Gastroesophageal sphincter (tissue), 4 donors: ENCODE measurements around the gene TRAPPC14. TPM values are rescaled to one million over a fixed set of nuclear protein-coding genes. Genes with fewer than 3 reads are reported as not detected.

Experiments
- ATAC-seq: fragments of 150-250 bp; one replicate; pipeline ENCODE4 v1.9.1; 2016; ENCODE audit warnings: mild to moderate bottlenecking, moderate library complexity
- H3K27ac ChIP-seq, 4 donors: fragments of 200-600 bp; sonication (generic) in 3 of 4; 1 replicate in 3 of 4; 2 replicates in 1 of 4; pipeline ENCODE4 v1.5.1; 2016 to 2019
- H3K27me3 ChIP-seq: fragments of 200-600 bp; sonication (generic); one replicate; pipeline ENCODE4 v1.5.1; 2019
- H3K36me3 ChIP-seq, 2 donors: fragments of 200-600 bp; sonication (generic); one replicate each; pipeline ENCODE4 v1.5.1; 2019; ENCODE audit warnings: control low read depth in 1 of 2
- H3K4me1 ChIP-seq, 3 donors: fragments of 200-600 bp; sonication (generic); 1 replicate in 2 of 3; 2 replicates in 1 of 3; pipeline ENCODE4 v1.5.1; 2016 to 2019; ENCODE audit warnings: control low read depth in 2 of 3
- H3K4me3 ChIP-seq, 2 donors: fragments of 200-600 bp; sonication (generic); one replicate each; pipeline ENCODE4 v1.5.1; 2019; ENCODE audit warnings: mild to moderate bottlenecking in 1 of 2, moderate library complexity in 1 of 2
- H3K9me3 ChIP-seq, 3 donors: fragments of 200-600 bp; sonication (generic); one replicate each; pipeline ENCODE4 v1.5.1; 2017 to 2019; ENCODE audit warnings: control low read depth in 2 of 3
- EP300 ChIP-seq: sonication (generic); formaldehyde crosslinking; IDR thresholded peaks from one replicate; pipeline ENCODE4 v1.6.1; 2017; ENCODE audit warnings: antibody characterized with exemption, mild to moderate bottlenecking
- POLR2A ChIP-seq, 2 donors: fragments of 450-650 bp; IDR thresholded peaks; one replicate each; pipeline ENCODE4 v1.6.1; 2017; ENCODE audit warnings: antibody characterized with exemption in 2 of 2, mild to moderate bottlenecking in 2 of 2, moderate library complexity in 1 of 2
- POLR2AphosphoS5 ChIP-seq: sonication (generic); formaldehyde crosslinking; IDR thresholded peaks from one replicate; pipeline ENCODE4 v1.6.1; 2017; ENCODE audit warnings: antibody characterized with exemption
- WGBS, 2 donors: methylation state at CpG; one replicate each; pipeline ENCODE4 v1.1.5; 2018; ENCODE audit warnings: low coverage in 1 of 2; 5-methylcytosine and 5-hydroxymethylcytosine counted together
- total RNA-seq, 4 donors: library from RNA; depleted of rRNA; stranded (reverse); fragments of >200 nt; gene quantifications; one replicate each; pipeline ENCODE4 v1.1.0, GENCODE V29; 2016
- TF ChIP-seq, protein P1 (sequence below), 4 experiments: fragments of 200-600 bp in 2 of 4; fragments of 450-650 bp in 2 of 4; sonication (generic) in 1 of 4; IDR thresholded peaks; one replicate each; pipeline ENCODE4 v1.5.1; 2017 to 2019; ENCODE audit warnings: antibody characterized with exemption in 4 of 4, mild to moderate bottlenecking in 2 of 4, moderate library complexity in 2 of 4

Gene TRAPPC14
- total RNA-seq, 4 donors from 2014 or later: 3.0 to 7.8 (median 7.3) TPM

DNA sequence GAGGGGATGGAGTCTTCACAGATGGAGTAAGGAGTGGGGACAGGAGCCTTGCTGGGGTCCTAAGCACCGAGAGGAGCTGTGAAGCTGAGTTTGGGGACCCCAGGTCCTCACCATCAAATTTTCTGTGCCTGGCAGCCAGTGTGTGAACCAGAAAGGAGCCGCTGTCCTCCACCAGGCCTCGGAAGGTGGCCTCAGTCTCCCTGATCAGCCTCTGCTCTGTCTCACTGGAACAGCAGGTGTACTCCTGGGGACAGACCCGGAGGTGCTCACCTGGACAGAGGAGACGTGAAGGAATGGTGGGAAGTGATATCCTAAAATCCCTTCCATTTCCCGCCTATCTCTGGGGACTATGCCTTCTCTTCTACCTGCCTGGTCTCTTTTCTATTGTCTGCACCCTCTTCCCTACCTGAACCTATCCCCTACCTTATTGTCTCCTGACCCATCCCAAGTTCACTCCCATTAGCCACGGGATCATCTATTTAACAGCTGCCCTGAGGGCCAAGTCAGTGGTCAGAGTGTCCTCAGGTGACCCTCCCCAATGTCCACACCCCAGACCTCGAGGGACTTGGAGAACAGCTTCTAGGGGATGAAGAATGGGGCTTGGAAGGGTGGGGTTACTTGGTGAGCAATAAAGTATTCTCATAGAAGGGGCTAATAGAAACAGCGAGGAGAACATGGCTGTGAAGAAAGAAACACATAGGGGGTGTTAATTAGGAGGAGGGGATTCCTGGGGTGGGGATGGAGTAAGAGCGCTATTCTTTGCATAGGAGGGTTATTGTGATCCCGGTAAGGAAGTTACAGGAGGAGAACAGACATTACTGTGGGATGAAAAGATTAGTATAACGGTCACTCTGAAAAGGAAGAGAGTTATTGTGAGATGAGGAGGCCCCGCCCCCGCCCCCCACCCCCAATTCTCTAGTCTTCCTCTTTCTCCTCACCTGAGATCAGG, 17.8 kb upstream of the TRAPPC14 start:
- H3K4me3 ChIP-seq: peak overlapping the region; percentile 12 to 48
- peak overlapping the region in 3 of 4 donors; percentile 48 to 69 (median 63) for H3K27ac ChIP-seq
- WGBS, 2 donors: 38 to 54% methylated on average over 4 to 8 of the region's 14 CpGs
- no peak for ATAC-seq
- no peaks in the 10 kb centered on the region for H3K9me3 ChIP-seq
- no peaks in the 10 kb centered on the region for H3K36me3 ChIP-seq
- H3K4me1 ChIP-seq: peaks cover 0 to 29% (median 9%) of the 10 kb centered on the region in 3 donors
- TF ChIP-seq POLR2A (IDR thresholded peaks at IDR 0.05) (no peak), EP300 (no peak), POLR2AphosphoS5 (no peak)
- TF ChIP-seq, protein P1, sequence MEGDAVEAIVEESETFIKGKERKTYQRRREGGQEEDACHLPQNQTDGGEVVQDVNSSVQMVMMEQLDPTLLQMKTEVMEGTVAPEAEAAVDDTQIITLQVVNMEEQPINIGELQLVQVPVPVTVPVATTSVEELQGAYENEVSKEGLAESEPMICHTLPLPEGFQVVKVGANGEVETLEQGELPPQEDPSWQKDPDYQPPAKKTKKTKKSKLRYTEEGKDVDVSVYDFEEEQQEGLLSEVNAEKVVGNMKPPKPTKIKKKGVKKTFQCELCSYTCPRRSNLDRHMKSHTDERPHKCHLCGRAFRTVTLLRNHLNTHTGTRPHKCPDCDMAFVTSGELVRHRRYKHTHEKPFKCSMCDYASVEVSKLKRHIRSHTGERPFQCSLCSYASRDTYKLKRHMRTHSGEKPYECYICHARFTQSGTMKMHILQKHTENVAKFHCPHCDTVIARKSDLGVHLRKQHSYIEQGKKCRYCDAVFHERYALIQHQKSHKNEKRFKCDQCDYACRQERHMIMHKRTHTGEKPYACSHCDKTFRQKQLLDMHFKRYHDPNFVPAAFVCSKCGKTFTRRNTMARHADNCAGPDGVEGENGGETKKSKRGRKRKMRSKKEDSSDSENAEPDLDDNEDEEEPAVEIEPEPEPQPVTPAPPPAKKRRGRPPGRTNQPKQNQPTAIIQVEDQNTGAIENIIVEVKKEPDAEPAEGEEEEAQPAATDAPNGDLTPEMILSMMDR (IDR thresholded peaks at IDR 0.05): no peak
- peaks cover 26% of the 10 kb centered on the region for H3K27me3 ChIP-seq

DNA sequence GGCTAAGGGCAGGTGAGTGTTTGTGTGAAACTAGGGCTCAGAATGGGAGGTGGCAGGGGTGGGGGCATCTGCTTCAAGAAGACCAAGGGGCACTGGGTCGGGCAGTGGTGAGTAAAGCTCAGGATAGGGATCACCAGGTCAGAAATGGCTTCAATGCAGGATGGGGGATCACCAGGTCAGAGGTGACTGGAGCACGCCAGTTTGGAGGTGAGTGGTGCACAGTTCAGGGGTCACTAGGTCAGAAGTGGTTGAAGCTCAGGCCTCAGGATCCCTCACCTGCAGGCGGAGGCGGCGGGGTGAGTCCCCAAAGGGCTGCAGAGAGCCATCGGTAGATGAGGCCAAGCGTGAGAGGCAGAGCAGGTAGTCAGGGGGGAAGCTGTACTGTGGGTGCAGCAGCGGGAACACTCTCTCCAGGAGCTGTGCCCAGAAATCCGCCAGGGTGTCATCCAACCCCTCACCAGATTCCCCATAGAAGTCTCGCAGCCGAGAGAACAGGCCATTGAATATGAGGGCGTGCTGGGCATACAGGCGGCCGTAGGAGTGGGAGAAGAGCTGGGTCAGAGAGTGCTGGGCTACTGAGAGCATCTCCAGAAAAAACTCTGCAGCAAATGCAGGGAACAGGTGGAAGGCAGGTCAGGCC, 16.9 kb upstream of the TRAPPC14 start:
- Histone ChIP-seq H3K4me3 (no peak overlapping the region), H3K4me1 (peaks cover 0 to 35% (median 9%) of the 10 kb centered on the region in 3 donors), H3K27me3 (peaks cover 35% of the 10 kb centered on the region), H3K27ac (no peak overlapping the region), H3K36me3 (no peaks in the 10 kb centered on the region), H3K9me3 (no peaks in the 10 kb centered on the region)
- no peak for ATAC-seq
- TF ChIP-seq POLR2A (IDR thresholded peaks at IDR 0.05) (no peak), POLR2AphosphoS5 (no peak), EP300 (no peak)
- TF ChIP-seq, protein P1 (IDR thresholded peaks at IDR 0.05): no peak
- 96 to 98% methylated on average over 3 to 10 of the region's 14 CpGs for WGBS, 2 donors

DNA sequence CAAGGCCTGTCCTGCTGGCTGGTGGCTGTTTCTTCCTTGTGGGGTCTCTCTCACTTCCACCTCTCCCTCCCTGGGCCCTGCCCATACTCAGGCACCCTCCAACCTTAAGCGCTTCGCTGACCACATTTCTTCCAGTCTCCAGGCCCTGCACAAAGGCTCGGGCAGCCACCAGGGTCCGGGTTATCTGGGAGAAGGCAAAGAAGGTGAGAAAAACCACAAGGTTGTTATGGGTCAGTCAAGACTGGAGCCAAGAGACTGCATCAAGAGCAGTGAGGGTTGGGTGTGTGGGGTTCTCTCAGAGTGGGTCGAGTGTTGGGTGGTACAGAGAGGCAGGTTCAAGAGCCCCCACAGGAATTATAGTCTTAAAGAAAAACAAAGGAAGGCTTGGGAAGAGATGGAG, 16.1 kb upstream of the TRAPPC14 start:
- TF ChIP-seq, protein P1 (IDR thresholded peaks at IDR 0.05): no peak
- TF ChIP-seq POLR2AphosphoS5: no peak
- no peak for TF ChIP-seq POLR2A (IDR thresholded peaks at IDR 0.05)
- no peak for TF ChIP-seq EP300
- no peaks in the 10 kb centered on the region for H3K36me3 ChIP-seq
- ATAC-seq: no peak
- no peak overlapping the region for H3K4me3 ChIP-seq
- WGBS, 2 donors: 67 to 70% methylated on average over 1 to 2 of the region's 5 CpGs
- peaks cover 0 to 35% (median 9%) of the 10 kb centered on the region in 3 donors for H3K4me1 ChIP-seq
- H3K27ac ChIP-seq: no peak overlapping the region
- peaks cover 40% of the 10 kb centered on the region for H3K27me3 ChIP-seq
- H3K9me3 ChIP-seq: no peaks in the 10 kb centered on the region

DNA sequence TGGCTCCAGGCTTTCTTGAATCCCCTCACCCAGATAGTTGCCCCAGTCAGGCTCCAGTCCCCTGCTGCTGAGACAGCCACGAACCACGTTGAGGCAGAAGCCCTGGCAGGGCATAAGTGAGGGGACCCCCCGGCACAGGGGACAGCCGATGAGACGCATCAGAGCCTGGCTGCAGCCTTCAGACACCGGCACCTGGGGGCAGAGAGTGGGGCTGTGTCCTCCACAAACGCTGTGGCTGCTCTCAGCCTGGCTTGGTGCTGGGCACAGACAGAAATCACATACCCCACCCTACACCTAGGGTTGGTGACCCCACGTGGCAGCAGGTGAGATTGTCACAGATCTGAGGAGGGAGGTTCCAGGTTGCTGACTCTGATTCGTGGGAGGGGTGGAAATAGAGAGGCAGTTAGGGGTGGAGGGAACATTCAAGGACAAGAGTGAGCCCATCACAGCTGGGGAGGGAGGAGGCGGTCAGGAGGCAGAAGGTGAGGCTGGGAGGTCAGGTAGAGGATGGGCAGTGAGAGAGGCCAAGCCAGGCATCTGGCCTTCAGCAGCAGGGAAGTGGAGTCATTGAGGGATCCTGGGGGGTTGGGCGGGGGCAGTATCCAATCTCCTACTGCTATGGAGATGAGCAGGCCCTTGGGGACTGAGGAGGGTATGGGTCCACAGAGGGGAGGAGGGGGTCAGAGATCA, 15.4 kb upstream of the TRAPPC14 start:
- Histone ChIP-seq H3K27me3 (peaks cover 40% of the 10 kb centered on the region), H3K27ac (no peak overlapping the region), H3K4me1 (peaks cover 0 to 40% (median 9%) of the 10 kb centered on the region in 3 donors), H3K9me3 (no peaks in the 10 kb centered on the region), H3K4me3 (no peak overlapping the region), H3K36me3 (no peaks in the 10 kb centered on the region)
- no peak for ATAC-seq
- 90% methylated on average over 2 of the region's 11 CpGs; no CpG with 5 or more reads in 1 of the 2 donors for WGBS, 2 donors
- TF ChIP-seq, protein P1 (IDR thresholded peaks at IDR 0.05): no peak
- TF ChIP-seq POLR2A (IDR thresholded peaks at IDR 0.05): no peak
- TF ChIP-seq EP300: no peak
- no peak for TF ChIP-seq POLR2AphosphoS5
